Measurements from ENCODE around the gene C17orf67. TPM values are rescaled to one million over a fixed set of nuclear protein-coding genes. Genes with fewer than 3 reads are reported as not detected.
A peak's percentile ranks its signal among the peaks of the same experiment; 100 is the strongest.

The C17orf67 gene
- total and polyA plus RNA-seq, 2 of the 13 experiments (the other 11 are each of a cell fraction or from before 2014, with no cell fraction given), result 0.41 to 0.86 TPM

GRCh38 chr17:56809820-56810179 lies 23.9 kb downstream of the C17orf67 start (continued):
- TF ChIP-seq ZBTB25 (CRISPR knock-in tag; IDR thresholded peaks at IDR 0.05), result no peak
- TF ChIP-seq ZNF768 (CRISPR knock-in tag; IDR thresholded peaks at IDR 0.05), result no peak
- TF ChIP-seq ZNF776 (CRISPR knock-in tag; IDR thresholded peaks at IDR 0.05), result no peak
- no peak for TF ChIP-seq MAZ (IDR thresholded peaks at IDR 0.05; ENCODE audit: borderline replicate concordance, low read depth, low read length)
- TF ChIP-seq MAZ (CRISPR knock-in tag; IDR thresholded peaks at IDR 0.05; ENCODE audit: low read depth), result no peak
- no peak for TF ChIP-seq GATAD2A (CRISPR knock-in tag; IDR thresholded peaks at IDR 0.05)
- 0 out of 2 replicates have a peak, but pooled peaks have one; percentile 6 for TF ChIP-seq SP1 (IDR thresholded peaks at IDR 0.05)
- TF ChIP-seq SP1 (CRISPR knock-in tag; IDR thresholded peaks at IDR 0.05), result no peak
- TF ChIP-seq FOXA1 (IDR thresholded peaks at IDR 0.05), result peak; percentile 5; the same call in 1 of the 2 replicates
- no peak for TF ChIP-seq FOXA1 (CRISPR knock-in tag; IDR thresholded peaks at IDR 0.05)
- TF ChIP-seq, protein P1, sequence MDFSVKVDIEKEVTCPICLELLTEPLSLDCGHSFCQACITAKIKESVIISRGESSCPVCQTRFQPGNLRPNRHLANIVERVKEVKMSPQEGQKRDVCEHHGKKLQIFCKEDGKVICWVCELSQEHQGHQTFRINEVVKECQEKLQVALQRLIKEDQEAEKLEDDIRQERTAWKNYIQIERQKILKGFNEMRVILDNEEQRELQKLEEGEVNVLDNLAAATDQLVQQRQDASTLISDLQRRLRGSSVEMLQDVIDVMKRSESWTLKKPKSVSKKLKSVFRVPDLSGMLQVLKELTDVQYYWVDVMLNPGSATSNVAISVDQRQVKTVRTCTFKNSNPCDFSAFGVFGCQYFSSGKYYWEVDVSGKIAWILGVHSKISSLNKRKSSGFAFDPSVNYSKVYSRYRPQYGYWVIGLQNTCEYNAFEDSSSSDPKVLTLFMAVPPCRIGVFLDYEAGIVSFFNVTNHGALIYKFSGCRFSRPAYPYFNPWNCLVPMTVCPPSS (IDR thresholded peaks at IDR 0.05), result peak; percentile 2; the same call in 1 of the 2 replicates
- no peak for TF ChIP-seq SCMH1 (CRISPR knock-in tag; IDR thresholded peaks at IDR 0.05; ENCODE audit: borderline replicate concordance)
- TF ChIP-seq NBN (conservative IDR thresholded peaks at IDR 0.05), result 0 out of 2 replicates have a peak, but pooled peaks have one; percentile 14

DNA sequence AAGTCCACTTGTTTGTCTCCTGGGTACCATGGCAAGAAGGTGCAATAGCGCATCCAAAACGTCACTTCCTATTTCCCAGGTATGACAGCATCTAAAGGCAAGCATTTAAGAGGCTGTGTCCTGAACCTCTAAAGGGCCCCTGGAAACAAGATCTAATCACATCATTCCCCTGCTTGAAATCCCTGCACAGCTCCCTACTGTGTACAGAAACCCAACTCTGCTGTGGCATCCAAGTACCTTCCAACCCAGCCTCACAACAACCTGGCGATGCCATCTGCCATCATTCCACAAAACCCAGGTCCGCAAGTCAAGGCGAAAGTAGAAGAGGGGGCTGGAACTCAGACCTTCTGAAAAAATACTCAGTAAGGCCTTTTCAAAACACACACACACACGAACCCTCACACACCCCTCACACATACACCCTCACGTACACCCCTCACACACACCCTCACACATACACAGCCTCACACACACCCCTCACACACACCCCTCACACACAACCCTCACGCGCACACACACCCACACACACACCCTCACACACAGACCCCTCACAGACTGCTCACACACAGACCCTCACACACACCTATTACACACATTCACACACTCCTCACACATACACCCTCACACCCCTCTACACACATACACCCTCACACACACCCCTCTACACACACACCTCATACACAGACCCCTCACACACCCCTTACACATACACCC lies 24.5 kb downstream of the C17orf67 start:
- H3K36me3 ChIP-seq (replicated peaks in 1 of 2; ENCODE audit: control insufficient read depth in 1 of 2, insufficient read depth in 2 of 2, low read length in 2 of 2), result no peaks in the 10 kb centered on the region
- no peak overlapping the region for H3K4me3 ChIP-seq (replicated peaks in 1 of 3; ENCODE audit: insufficient read depth in 1 of 3, low read depth in 2 of 3, low read length in 3 of 3)
- no peaks in the 10 kb centered on the region for H3K79me2 ChIP-seq (ENCODE audit: insufficient read depth, low read length)
- no peaks in the 10 kb centered on the region for H3K9me3 ChIP-seq (ENCODE audit: low read length)
- FAIRE-seq, result no peak
- CTCF ChIA-PET (ENCODE audit: low intra/inter-chr PET ratio, low total read pairs), result no interaction called here
- no TSS peak for BruUV-seq (replicated peaks)
- no peak for DNase-seq (ENCODE audit: low spot score)
- 78% methylated on average over 9 of the region's 9 CpGs for WGBS (ENCODE audit: low lambda C conversion rate)
- no peak overlapping the region for H3K27ac ChIP-seq (ENCODE audit: extremely low read length, insufficient read depth, low read length)
- H3K9ac ChIP-seq (ENCODE audit: insufficient read depth, low read depth, low read length), result no peak overlapping the region
- no peak overlapping the region for H3K4me2 ChIP-seq (ENCODE audit: low read depth, low read length)
- intact Hi-C loops (cut with micrococcal nuclease; ENCODE audit: unreplicated experiment), result no loop called here
- no peak for TF ChIP-seq ZNF20 (CRISPR knock-in tag; IDR thresholded peaks at IDR 0.05)
- no peak for TF ChIP-seq ZNF430 (CRISPR knock-in tag; IDR thresholded peaks at IDR 0.05)
- TF ChIP-seq, protein P1 (IDR thresholded peaks at IDR 0.05), result peak; percentile 43; the same call in 1 of the 2 replicates
- in situ Hi-C loops (cut with HindIII; ENCODE audit: extremely low pct_ligation_motif_present, low pct_unique_long_range_greater_than_20kb), result no loop called here
- ATAC-seq, result no peak
- H2AFZ ChIP-seq (ENCODE audit: low read length), result no peak overlapping the region
- no peaks in the 10 kb centered on the region for H4K20me1 ChIP-seq (ENCODE audit: insufficient read depth, low read length)
- POLR2A ChIA-PET, result no interaction called here
- peaks cover 25% of the 10 kb centered on the region for H3K4me1 ChIP-seq (ENCODE audit: insufficient read depth, low read length)
- H3K27me3 ChIP-seq (ENCODE audit: control insufficient read depth in 1 of 2, insufficient read depth in 2 of 2, low read length in 2 of 2), result peaks cover 0 to 17% of the 10 kb centered on the region in 2 experiments; a peak in 3 of 5 replicates
